GM12878 (cell line): ENCODE results near the gene C1orf141. TPM values are rescaled to one million over a fixed set of nuclear protein-coding genes. Genes with fewer than 3 reads are reported as not detected.
A peak's percentile ranks its signal among the peaks of the same experiment; 100 is the strongest.

Source experiments
- BACH1 ChIP-seq: fragments of 450-650 bp; IDR thresholded peaks from 2 replicates; pipeline ENCODE4 v1.6.1; 2017; ENCODE audit warnings: mild to moderate bottlenecking, borderline replicate concordance
- CREB1 ChIP-seq: IDR thresholded peaks from 2 replicates; pipeline ENCODE4 v1.6.1; 2012; ENCODE audit warnings: low read depth, mild to moderate bottlenecking, inconsistent platforms
- E2F4 ChIP-seq: IDR thresholded peaks from 2 replicates; pipeline ENCODE4 v1.6.1; 2012; ENCODE audit warnings: low read depth, low read length, improper control_type of control experiment
- FOS ChIP-seq: IDR thresholded peaks from 3 replicates; pipeline ENCODE4 v1.6.1; 2011; ENCODE audit warnings: borderline replicate concordance; ENCODE audit not compliant: insufficient read length; ENCODE audit errors: extremely low read depth
- FOXK2 ChIP-seq: fragments of 450-650 bp; IDR thresholded peaks from 2 replicates; pipeline ENCODE4 v1.6.1; 2017; ENCODE audit warnings: mild to moderate bottlenecking, moderate library complexity
- HDAC2 ChIP-seq: fragments of 200-600 bp; sonication (generic); IDR thresholded peaks from 2 replicates; pipeline ENCODE4 v1.6.1; 2017
- KAT2A ChIP-seq: conservative IDR thresholded peaks from 2 replicates; pipeline ENCODE4 v1.6.1; 2011; ENCODE audit warnings: low read depth, low read length; ENCODE audit not compliant: control insufficient read depth
- MAX ChIP-seq: IDR thresholded peaks from 2 replicates; pipeline ENCODE4 v1.6.1; 2012; ENCODE audit warnings: low read depth, low read length, improper control_type of control experiment
- NFIC ChIP-seq: IDR thresholded peaks from 2 replicates; pipeline ENCODE4 v1.6.1; 2012; ENCODE audit warnings: low read depth, mild to moderate bottlenecking, inconsistent platforms, low read length, moderate library complexity
- PML ChIP-seq: IDR thresholded peaks from 2 replicates; pipeline ENCODE4 v1.6.1; 2012; ENCODE audit warnings: low read length, inconsistent platforms
- REST ChIP-seq: IDR thresholded peaks from 2 replicates; pipeline ENCODE4 v1.6.1; 2012; ENCODE audit warnings: mild to moderate bottlenecking, low read depth, low read length
- RUNX3 ChIP-seq: IDR thresholded peaks from 2 replicates; pipeline ENCODE4 v1.6.1; 2012; ENCODE audit warnings: low read length, inconsistent platforms
- TAF1 ChIP-seq: IDR thresholded peaks from 2 replicates; pipeline ENCODE4 v1.6.1; 2011; ENCODE audit warnings: mild to moderate bottlenecking, low read depth, low read length, borderline replicate concordance
- TBL1XR1 ChIP-seq: IDR thresholded peaks from 2 replicates; pipeline ENCODE4 v1.6.1; 2012; ENCODE audit warnings: low read depth, low read length, improper control_type of control experiment
- ZBTB11 ChIP-seq: fragments of 450-650 bp; formaldehyde crosslinking; IDR thresholded peaks from 2 replicates; pipeline ENCODE4 v1.5.0; 2022; ENCODE audit warnings: mild to moderate bottlenecking, missing genetic modification characterization
- ZBTB33 ChIP-seq: fragments of 450-650 bp; IDR thresholded peaks from 2 replicates; pipeline ENCODE4 v1.6.1; 2017; ENCODE audit warnings: mild to moderate bottlenecking
- polyA plus RNA-seq, 11 experiments: library from polyadenylated mRNA; depleted of rRNA in 4 of 11; unstranded in 6 of 11; stranded (reverse) in 5 of 11; fragments of >200 nt; fragmentation: Nextera tagmentation in 4 of 11; fragmentation: Illumina TruSeq in 1 of 11; extraction: Ambion mirVana in 4 of 11; extraction: Trizol in 1 of 11; gene quantifications; 1 replicate in 1 of 11; 2 replicates in 10 of 11; pipeline versions ENCODE4 v1.2.1 to v1.2.3, GENCODE V29; 2011 to 2016; ENCODE audit warnings: inconsistent platforms in 2 of 11, missing spikeins in 2 of 11, low read depth in 1 of 11
- total RNA-seq, 4 experiments: library from RNA; depleted of rRNA in 3 of 4; stranded (reverse); fragments of >200 nt in 3 of 4; fragmentation: Illumina TruSeq in 1 of 4; extraction: Trizol in 1 of 4; gene quantifications; 2 replicates each; pipeline versions ENCODE4 v1.2.1 to v1.2.3, GENCODE V29; 2013 to 2021

C1orf141 gene
- total and polyA plus RNA-seq, 10 of the 15 experiments (the other 5 are each of a cell fraction or from before 2014, with no cell fraction given) = not detected

GRCh38 chr1:67053785-67054772 lies 80.7 kb downstream of the C1orf141 start, which contains the start of gene SLC35D1 (continued):
- TF ChIP-seq REST (0 out of 2 replicates have a peak, but pooled peaks have one; percentile 16), BACH1 (peak; percentile 49; the same call in 1 of the 2 replicates), MAX (0 out of 2 replicates have a peak, but pooled peaks have one; percentile 15), HDAC2 (no peak), KAT2A (no peak), ZBTB11 (CRISPR knock-in tag) (no peak), NFIC (no peak), CREB1 (peak; percentile 51; the same call in 1 of the 2 replicates), FOS (no peak), TBL1XR1 (no peak), RUNX3 (peak; percentile 59), PML (0 out of 2 replicates have a peak, but pooled peaks have one; percentile 11), TAF1 (peak; percentile 66; the same call in 1 of the 2 replicates), ZBTB33 (no peak), E2F4 (no peak), FOXK2 (no peak)
